HG02938 (cell line): ENCODE measurements around the gene BLOC1S4.

Source experiments
- ATAC-seq: cut with Tn5 transposase; IDR thresholded peaks from one replicate; pipeline ENCODE4 v1.9.1; 2021; ENCODE audit warnings: mild to moderate bottlenecking, moderate library complexity; ENCODE audit not compliant: unreplicated experiment

BLOC1S4 gene

GRCh38 chr4:6760865-6761264 lies 44.9 kb downstream of the BLOC1S4 start:
- ATAC-seq: no peak

GRCh38 chr4:6761649-6762615 lies 46.0 kb downstream of the BLOC1S4 start:
- ATAC-seq: no peak

GRCh38 chr4:6763330-6763851 lies 47.4 kb downstream of the BLOC1S4 start:
- no peak for ATAC-seq

GRCh38 chr4:6764976-6765620 lies 49.1 kb downstream of the BLOC1S4 start:
- ATAC-seq: no peak

- ATAC-seq: no peak
These were observed 49.7 kb downstream of the BLOC1S4 start for GRCh38 chr4:6765703-6766102.
